ENCODE data around the gene KRT40.

The KRT40 gene

DNA sequence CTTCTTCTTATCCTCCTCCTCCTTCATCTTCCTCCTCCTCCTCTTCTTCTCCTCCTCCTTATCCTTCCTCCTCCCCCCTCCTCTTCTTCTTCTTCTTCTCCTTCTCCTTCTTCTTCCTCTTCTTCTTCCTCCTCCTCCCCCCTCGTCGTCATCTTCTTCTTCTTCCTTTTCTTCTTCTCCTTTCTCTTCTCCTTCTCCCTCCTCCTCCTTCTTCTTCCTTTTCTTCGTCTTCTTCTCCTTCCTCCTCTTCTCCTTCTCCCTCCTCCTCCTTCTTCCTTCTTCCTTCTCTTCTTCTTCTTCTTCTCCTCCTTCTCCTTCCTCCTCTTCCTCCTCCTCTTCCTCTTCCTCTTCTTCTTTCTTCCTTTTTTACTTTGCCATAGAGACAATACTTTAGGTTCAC lies 41.6 kb downstream of the KRT40 start:
- TF ChIP-seq, protein P1, sequence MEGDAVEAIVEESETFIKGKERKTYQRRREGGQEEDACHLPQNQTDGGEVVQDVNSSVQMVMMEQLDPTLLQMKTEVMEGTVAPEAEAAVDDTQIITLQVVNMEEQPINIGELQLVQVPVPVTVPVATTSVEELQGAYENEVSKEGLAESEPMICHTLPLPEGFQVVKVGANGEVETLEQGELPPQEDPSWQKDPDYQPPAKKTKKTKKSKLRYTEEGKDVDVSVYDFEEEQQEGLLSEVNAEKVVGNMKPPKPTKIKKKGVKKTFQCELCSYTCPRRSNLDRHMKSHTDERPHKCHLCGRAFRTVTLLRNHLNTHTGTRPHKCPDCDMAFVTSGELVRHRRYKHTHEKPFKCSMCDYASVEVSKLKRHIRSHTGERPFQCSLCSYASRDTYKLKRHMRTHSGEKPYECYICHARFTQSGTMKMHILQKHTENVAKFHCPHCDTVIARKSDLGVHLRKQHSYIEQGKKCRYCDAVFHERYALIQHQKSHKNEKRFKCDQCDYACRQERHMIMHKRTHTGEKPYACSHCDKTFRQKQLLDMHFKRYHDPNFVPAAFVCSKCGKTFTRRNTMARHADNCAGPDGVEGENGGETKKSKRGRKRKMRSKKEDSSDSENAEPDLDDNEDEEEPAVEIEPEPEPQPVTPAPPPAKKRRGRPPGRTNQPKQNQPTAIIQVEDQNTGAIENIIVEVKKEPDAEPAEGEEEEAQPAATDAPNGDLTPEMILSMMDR (IDR thresholded peaks at IDR 0.05; ENCODE audit: insufficient read depth, low read length, poor library complexity, severe bottlenecking) = no peak
- H3K4me3 ChIP-seq (replicated peaks; ENCODE audit: low read depth, low read length) = no peak overlapping the region
- no peaks in the 10 kb centered on the region for H3K36me3 ChIP-seq (ENCODE audit: control insufficient read depth, insufficient read depth, low read length)
- H3K27me3 ChIP-seq (replicated peaks; ENCODE audit: control insufficient read depth, insufficient read depth, low read length) = no peaks in the 10 kb centered on the region; the same call in 1 of the 2 replicates
- DNase-seq (ENCODE audit: extremely low read depth, insufficient read length) = no peak

GRCh38 chr17:40940266-40940665 lies 43.9 kb downstream of the KRT40 start:
- no peak overlapping the region for H3K4me3 ChIP-seq (replicated peaks; ENCODE audit: low read depth, low read length)
- DNase-seq (ENCODE audit: extremely low read depth, insufficient read length) = no peak
- TF ChIP-seq, protein P1 (IDR thresholded peaks at IDR 0.05; ENCODE audit: insufficient read depth, low read length, poor library complexity, severe bottlenecking) = no peak
- peaks cover 3% of the 10 kb centered on the region; the same call in 1 of the 2 replicates for H3K27me3 ChIP-seq (replicated peaks; ENCODE audit: control insufficient read depth, insufficient read depth, low read length)
- H3K36me3 ChIP-seq (ENCODE audit: control insufficient read depth, insufficient read depth, low read length) = no peaks in the 10 kb centered on the region

GRCh38 chr17:40938981-40939380 lies 45.1 kb downstream of the KRT40 start:
- no peak for DNase-seq (ENCODE audit: extremely low read depth, insufficient read length)
- Histone ChIP-seq H3K36me3 (ENCODE audit: control insufficient read depth, insufficient read depth, low read length) (no peaks in the 10 kb centered on the region), H3K27me3 (replicated peaks; ENCODE audit: control insufficient read depth, insufficient read depth, low read length) (peaks cover 3% of the 10 kb centered on the region; the same call in 1 of the 2 replicates), H3K4me3 (replicated peaks; ENCODE audit: low read depth, low read length) (no peak overlapping the region)
- TF ChIP-seq, protein P1 (IDR thresholded peaks at IDR 0.05; ENCODE audit: insufficient read depth, low read length, poor library complexity, severe bottlenecking) = no peak

- DNase-seq (ENCODE audit: extremely low read depth, insufficient read length) = no peak
- Histone ChIP-seq H3K4me3 (replicated peaks; ENCODE audit: low read depth, low read length) (no peak within 1 kb of the TSS), H3K27me3 (replicated peaks; ENCODE audit: control insufficient read depth, insufficient read depth, low read length) (peaks cover 3% of the 10 kb centered on the region; the same call in 1 of the 2 replicates), H3K36me3 (ENCODE audit: control insufficient read depth, insufficient read depth, low read length) (no peaks in the 10 kb centered on the region)
- TF ChIP-seq, protein P1 (IDR thresholded peaks at IDR 0.05; ENCODE audit: insufficient read depth, low read length, poor library complexity, severe bottlenecking) = no peak
These were observed 46.7 kb downstream of the KRT40 start, which contains the start of gene KRT23 for GRCh38 chr17:40937384-40937819. TSS of gene KRT23 (minus strand) at chr17:40937646. CDS start at chr17:40936603, 1,043 bp downstream.

- Histone ChIP-seq H3K36me3 (ENCODE audit: control insufficient read depth, insufficient read depth, low read length) (no peaks in the 10 kb centered on the region), H3K4me3 (replicated peaks; ENCODE audit: low read depth, low read length) (no peak overlapping the region), H3K27me3 (replicated peaks; ENCODE audit: control insufficient read depth, insufficient read depth, low read length) (peaks cover 3% of the 10 kb centered on the region; the same call in 1 of the 2 replicates)
- TF ChIP-seq, protein P1 (IDR thresholded peaks at IDR 0.05; ENCODE audit: insufficient read depth, low read length, poor library complexity, severe bottlenecking) = no peak
- DNase-seq (ENCODE audit: extremely low read depth, insufficient read length) = no peak
These were observed 47.1 kb downstream of the KRT40 start for GRCh38 chr17:40936976-40937375.
